ENCODE results near the gene HTT. TPM values are rescaled to one million over a fixed set of nuclear protein-coding genes. Genes with fewer than 3 reads are reported as not detected.

HTT gene
- polyA plus RNA-seq, 2 of the 4 experiments (the other 2 are of a cell fraction) = 14.5 to 16.9 TPM

GRCh38 chr4:3257556-3258482 is 183.3 kb downstream of the HTT start:
- no peak overlapping the region for H3K27ac ChIP-seq
- ChIA-PET CTCF (interaction anchor here (1.2 to 1.8 kb wide), 2 partner anchors 12 to 87 kb away, joined by 3 to 5 read pairs; no protein-coding TSS in a partner anchor), POLR2A (no interaction called here)
- DNase-seq (ENCODE audit: low read depth in 1 of 2, low spot score in 1 of 2) (no peak), ATAC-seq (no peak), FAIRE-seq (no peak)
- no peak overlapping the region for H3K4me3 ChIP-seq
- H3K9me3 ChIP-seq = no peaks in the 10 kb centered on the region
- H3K4me1 ChIP-seq = no peaks in the 10 kb centered on the region
- TF ChIP-seq RNF2 (IDR thresholded peaks at IDR 0.05; ENCODE audit: borderline replicate concordance, low read depth) (no peak), HMGXB4 (CRISPR knock-in tag; IDR thresholded peaks at IDR 0.05; ENCODE audit: borderline replicate concordance) (no peak), CEBPB (IDR thresholded peaks at IDR 0.05) (no peak)
- H3K4me2 ChIP-seq = no peak overlapping the region
- WGBS (ENCODE audit: missing lambda C conversion rate) = 84% methylated on average over 25 of the region's 29 CpGs

DNA sequence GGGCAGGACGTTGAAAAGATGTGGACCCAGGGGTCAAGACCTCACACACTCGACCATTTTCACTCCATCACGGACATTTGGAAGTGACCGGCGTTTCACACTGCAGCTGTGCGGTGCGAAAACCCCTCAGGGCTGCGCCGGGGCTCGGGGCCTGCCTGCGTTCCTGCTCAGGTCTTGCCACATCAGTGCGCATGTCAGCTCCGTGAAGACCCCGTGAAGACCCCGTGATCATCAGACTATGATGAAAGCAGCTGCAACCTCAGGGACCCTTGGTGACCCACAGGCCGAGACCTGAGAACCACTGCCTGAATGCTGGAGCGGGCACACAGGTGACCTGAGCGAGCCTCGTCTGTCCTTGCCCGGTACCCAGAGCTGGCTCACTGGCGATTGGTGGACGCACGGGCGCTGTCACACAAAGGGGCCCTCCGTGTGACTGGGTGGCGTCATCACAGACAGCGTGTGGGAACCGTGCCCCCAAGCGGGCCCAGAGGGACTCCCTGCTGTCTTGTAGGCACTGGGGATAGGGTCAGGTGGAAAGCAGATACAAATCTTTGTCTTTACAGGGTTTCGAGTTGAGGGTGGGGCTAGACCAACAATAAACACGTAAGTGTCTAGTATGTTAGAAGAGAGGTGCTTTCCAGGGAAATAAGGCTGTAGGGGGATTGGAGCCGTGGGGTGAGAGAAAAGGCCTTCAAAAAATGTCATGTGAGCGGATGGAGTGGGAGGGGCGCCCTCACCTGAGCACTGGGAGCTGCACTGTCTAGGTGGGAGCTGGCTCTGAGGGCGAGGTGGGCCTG is 187.1 kb downstream of the HTT start:
- 77% methylated on average over 16 of the region's 35 CpGs for WGBS (ENCODE audit: missing lambda C conversion rate)
- Histone ChIP-seq H3K4me3 (no peak overlapping the region), H3K27ac (no peak overlapping the region), H3K9me3 (no peaks in the 10 kb centered on the region), H3K4me2 (no peak overlapping the region), H3K4me1 (no peaks in the 10 kb centered on the region)
- FAIRE-seq = no peak
- no peak for DNase-seq (ENCODE audit: low read depth in 1 of 2, low spot score in 1 of 2)
- CTCF ChIA-PET = no interaction called here
- POLR2A ChIA-PET = interaction anchor here (1.0 kb wide), 1 partner anchor 30 kb away, joined by 3 read pairs; no protein-coding TSS in a partner anchor
- ATAC-seq = no peak
- TF ChIP-seq ZSCAN20 (CRISPR knock-in tag; IDR thresholded peaks at IDR 0.05) (no peak), HMGXB4 (CRISPR knock-in tag; IDR thresholded peaks at IDR 0.05; ENCODE audit: borderline replicate concordance) (no peak), TFCP2L1 (CRISPR knock-in tag; IDR thresholded peaks at IDR 0.05) (no peak), NFE2L2 (conservative IDR thresholded peaks at IDR 0.05; ENCODE audit: low read length) (no peak), RNF2 (IDR thresholded peaks at IDR 0.05; ENCODE audit: borderline replicate concordance, low read depth) (no peak), ZNF302 (CRISPR knock-in tag; IDR thresholded peaks at IDR 0.05) (no peak), BCL3 (IDR thresholded peaks at IDR 0.05) (no peak), FOSB (CRISPR knock-in tag; IDR thresholded peaks at IDR 0.05) (no peak), CBX8 (IDR thresholded peaks at IDR 0.05) (no peak), RFX5 (IDR thresholded peaks at IDR 0.05) (no peak), NPAS2 (CRISPR knock-in tag; IDR thresholded peaks at IDR 0.05; ENCODE audit: borderline replicate concordance) (no peak), KDM5A (IDR thresholded peaks at IDR 0.05) (no peak)
